Activated naive CD8-positive, alpha-beta T cell treated with anti-CD3 and anti-CD28 coated beads for 36 hours (primary cell): ENCODE results near the gene EDIL3. TPM values are rescaled to one million over a fixed set of nuclear protein-coding genes. Genes with fewer than 3 reads are reported as not detected.

Source experiments
- DNase-seq: peaks from one replicate; pipeline ENCODE4 v3.0.0; 2021
- H3K27ac Mint-ChIP-seq: one replicate; pipeline ENCODE4 v1.8.0; 2022; ENCODE audit warnings: mild to moderate bottlenecking, moderate library complexity, mixed read lengths
- H3K27me3 Mint-ChIP-seq: one replicate; pipeline ENCODE4 v1.8.0; 2022; ENCODE audit warnings: mild to moderate bottlenecking, mixed read lengths
- H3K36me3 Mint-ChIP-seq: one replicate; pipeline ENCODE4 v1.8.0; 2021; ENCODE audit warnings: mild to moderate bottlenecking, mixed read lengths
- H3K4me1 Mint-ChIP-seq: one replicate; pipeline ENCODE4 v1.8.0; 2021; ENCODE audit warnings: mixed read lengths
- H3K4me3 Mint-ChIP-seq: one replicate; pipeline ENCODE4 v1.8.0; 2022; ENCODE audit warnings: mild to moderate bottlenecking, moderate library complexity, mixed read lengths
- H3K9me3 Mint-ChIP-seq: one replicate; pipeline ENCODE4 v1.8.0; 2022; ENCODE audit warnings: mixed read lengths
- total RNA-seq, 2 experiments: library from RNA; stranded (reverse); gene quantifications; one replicate each; pipeline ENCODE4 v1.2.3, GENCODE V29; 2021

EDIL3 gene, protein sequence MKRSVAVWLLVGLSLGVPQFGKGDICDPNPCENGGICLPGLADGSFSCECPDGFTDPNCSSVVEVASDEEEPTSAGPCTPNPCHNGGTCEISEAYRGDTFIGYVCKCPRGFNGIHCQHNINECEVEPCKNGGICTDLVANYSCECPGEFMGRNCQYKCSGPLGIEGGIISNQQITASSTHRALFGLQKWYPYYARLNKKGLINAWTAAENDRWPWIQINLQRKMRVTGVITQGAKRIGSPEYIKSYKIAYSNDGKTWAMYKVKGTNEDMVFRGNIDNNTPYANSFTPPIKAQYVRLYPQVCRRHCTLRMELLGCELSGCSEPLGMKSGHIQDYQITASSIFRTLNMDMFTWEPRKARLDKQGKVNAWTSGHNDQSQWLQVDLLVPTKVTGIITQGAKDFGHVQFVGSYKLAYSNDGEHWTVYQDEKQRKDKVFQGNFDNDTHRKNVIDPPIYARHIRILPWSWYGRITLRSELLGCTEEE
- not detected for total RNA-seq

DNA sequence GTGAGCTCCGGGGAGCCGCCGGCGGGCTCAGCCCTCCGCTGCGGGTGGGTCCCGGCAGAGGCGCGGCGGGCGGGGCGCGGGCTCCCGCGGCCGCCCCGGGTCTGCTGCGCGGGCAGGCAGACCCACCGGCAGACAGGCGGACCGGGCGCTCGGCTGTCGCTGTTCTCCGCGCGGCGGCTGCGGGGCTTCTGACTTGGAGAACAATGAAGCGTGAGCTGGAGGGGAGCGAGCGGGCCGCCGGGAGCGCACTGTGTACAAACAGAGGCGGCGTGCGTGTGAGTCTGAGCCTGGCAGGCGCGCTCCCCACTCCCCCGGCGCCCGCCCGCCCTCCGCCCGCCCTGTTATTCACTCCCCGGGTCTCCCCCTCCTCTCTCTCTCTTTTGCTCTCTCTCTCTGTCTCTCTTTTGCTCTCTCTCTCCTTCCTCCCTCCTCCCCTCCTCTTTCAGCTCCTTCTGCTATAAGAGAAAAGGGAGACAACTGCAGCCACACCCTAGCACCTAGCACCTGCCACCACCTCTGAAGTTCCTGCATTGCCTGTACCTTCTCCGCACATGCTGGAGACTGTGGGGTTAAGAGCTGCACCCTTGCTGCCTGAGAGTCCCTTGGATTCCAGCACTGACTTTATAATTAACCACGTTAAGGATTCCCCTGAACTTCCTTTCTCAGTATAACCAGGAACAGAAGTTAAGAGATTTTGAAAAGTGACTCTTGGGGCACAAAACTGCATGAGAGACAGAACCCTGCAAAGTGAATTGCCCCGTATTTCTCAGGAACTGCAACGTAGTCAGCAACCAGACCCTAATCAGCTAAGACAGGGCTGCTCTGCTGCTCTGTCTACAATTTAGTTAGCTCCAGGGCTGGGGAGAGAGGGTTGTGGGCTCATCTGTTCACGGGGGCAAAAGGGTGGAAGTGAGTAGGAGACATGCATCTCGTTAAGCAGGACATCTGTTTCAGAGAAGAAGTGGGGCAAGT is at the start of gene EDIL3:
EDIL3 (minus strand) TSS at position 277 of the 972 bp plus-strand sequence. CDS start 506 bp downstream, outside the sequence.
- no peak within 1 kb of the TSS for H3K4me3 Mint-ChIP-seq
- peaks cover 2% of the 10 kb centered on the region for H3K36me3 Mint-ChIP-seq
- H3K27ac Mint-ChIP-seq, result no peak within 1 kb of the TSS
- peaks cover 56% of the 10 kb centered on the region for H3K27me3 Mint-ChIP-seq
- H3K9me3 Mint-ChIP-seq, result no peaks in the 10 kb centered on the region
- DNase-seq, result peak; percentile 2
- H3K4me1 Mint-ChIP-seq, result peaks cover 5% of the 10 kb centered on the region

DNA sequence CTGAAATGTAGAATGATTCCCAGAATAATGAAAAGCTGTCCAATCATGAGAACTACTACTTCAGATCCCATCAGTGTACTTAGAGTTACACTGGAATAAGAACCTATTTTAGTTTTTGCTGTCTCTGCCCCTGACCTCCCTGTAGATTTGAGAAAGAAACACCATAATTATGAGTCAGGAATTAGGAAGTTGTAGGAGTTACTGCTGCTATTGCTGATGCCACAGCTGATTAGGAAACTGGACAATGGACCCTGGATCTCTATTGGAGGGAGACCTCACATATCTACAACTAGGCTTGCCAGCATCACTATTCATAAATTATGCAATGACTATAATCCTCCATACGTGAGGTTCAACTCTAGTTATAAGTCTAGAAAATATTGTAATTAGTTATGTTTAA is 48.8 kb upstream of the EDIL3 start:
- no peaks in the 10 kb centered on the region for H3K27me3 Mint-ChIP-seq
- H3K9me3 Mint-ChIP-seq, result peaks cover 3% of the 10 kb centered on the region
- H3K27ac Mint-ChIP-seq, result no peak overlapping the region
- DNase-seq, result no peak
- H3K36me3 Mint-ChIP-seq, result no peaks in the 10 kb centered on the region
- no peaks in the 10 kb centered on the region for H3K4me1 Mint-ChIP-seq
- no peak overlapping the region for H3K4me3 Mint-ChIP-seq

DNA sequence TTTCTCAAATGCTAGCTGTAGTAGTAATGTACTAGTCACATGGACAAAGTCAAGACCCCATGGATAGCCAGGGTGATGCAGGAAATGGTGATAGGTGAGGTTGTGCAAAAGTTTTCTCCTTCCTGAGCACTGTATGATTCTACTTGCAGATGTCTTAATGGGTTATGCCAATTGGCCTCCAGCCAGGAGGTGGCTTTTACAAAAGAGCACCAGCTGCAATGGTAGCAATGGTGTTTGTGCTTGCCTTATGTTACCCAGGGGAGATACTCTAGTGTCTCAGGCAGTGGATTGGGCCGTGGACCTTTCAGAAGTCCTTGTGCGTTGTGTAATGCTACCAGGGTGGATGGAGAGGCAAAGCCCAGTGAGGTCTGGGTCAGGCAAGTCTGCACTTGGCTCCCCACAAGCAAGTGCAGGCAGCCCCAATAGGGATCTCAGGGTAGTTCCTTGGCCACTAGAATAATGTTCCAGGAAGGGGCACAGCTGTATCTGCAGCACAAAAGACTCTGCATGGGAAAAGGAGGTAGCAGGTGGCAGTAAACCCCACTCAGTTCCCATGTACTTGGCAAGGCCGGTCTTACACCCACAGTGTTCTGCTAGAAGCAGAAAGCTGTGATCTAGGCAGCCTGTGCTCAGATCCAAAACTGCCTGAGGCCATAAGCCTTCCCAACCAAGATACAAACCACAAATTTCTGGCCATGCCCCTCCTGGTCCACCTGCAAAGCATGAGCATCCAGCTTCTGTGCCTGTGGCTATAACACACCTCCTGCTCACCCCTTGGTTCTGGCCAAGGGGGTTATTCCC is 46.4 kb upstream of the EDIL3 start:
- Mint-ChIP-seq H3K36me3 (no peaks in the 10 kb centered on the region), H3K4me1 (no peaks in the 10 kb centered on the region), H3K27me3 (no peaks in the 10 kb centered on the region), H3K9me3 (peaks cover 3% of the 10 kb centered on the region), H3K4me3 (no peak overlapping the region), H3K27ac (no peak overlapping the region)
- no peak for DNase-seq

DNA sequence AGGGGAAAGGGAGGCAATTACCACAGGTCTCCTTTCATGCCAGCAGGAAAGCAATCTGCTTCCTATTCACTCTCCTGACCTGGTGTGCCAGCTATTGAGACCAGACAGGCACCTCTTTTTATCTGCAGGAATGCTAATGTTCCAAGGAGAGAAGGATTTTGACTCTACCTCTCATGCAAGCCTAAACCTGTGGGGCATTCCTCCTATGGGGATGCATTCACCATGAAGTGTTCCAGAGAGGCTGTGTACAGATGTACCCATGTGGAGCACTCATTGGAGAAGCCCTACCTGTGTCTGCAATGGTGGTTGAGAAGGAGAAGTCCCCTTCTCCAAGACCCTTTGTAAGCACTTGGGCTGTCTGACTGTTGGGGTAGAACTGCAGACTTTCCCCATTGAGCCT is 45.4 kb upstream of the EDIL3 start:
- no peaks in the 10 kb centered on the region for H3K27me3 Mint-ChIP-seq
- no peaks in the 10 kb centered on the region for H3K36me3 Mint-ChIP-seq
- no peaks in the 10 kb centered on the region for H3K4me1 Mint-ChIP-seq
- no peak for DNase-seq
- H3K9me3 Mint-ChIP-seq, result peaks cover 3% of the 10 kb centered on the region
- H3K4me3 Mint-ChIP-seq, result no peak overlapping the region
- H3K27ac Mint-ChIP-seq, result no peak overlapping the region

DNA sequence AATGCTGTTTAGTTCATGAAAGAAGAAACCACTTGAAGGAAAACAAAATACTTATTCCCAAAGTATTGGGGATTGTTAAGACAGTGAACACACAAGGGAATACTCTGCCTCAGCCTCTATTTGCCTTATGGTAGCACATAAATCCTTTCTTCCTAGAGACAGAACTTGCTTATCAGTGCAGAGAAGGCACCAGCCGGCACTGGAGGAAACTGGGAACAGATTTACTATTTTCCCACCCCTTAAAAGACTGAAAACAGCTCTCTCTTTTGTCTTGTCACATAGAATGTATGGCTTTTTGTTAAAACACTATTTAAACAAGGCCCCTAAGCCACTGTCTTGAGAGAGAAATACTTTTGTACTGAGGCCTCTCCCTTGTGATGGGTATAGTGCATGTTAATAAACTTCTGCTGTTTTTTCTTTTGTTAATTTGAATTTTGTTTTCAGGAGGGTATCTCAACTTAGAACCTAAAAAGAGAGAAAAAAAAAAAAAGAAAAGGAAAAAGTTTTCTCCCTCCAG is 40.7 kb upstream of the EDIL3 start:
- Mint-ChIP-seq H3K9me3 (peaks cover 1% of the 10 kb centered on the region), H3K27ac (no peak overlapping the region), H3K4me1 (no peaks in the 10 kb centered on the region), H3K4me3 (no peak overlapping the region), H3K36me3 (no peaks in the 10 kb centered on the region), H3K27me3 (no peaks in the 10 kb centered on the region)
- no peak for DNase-seq

DNA sequence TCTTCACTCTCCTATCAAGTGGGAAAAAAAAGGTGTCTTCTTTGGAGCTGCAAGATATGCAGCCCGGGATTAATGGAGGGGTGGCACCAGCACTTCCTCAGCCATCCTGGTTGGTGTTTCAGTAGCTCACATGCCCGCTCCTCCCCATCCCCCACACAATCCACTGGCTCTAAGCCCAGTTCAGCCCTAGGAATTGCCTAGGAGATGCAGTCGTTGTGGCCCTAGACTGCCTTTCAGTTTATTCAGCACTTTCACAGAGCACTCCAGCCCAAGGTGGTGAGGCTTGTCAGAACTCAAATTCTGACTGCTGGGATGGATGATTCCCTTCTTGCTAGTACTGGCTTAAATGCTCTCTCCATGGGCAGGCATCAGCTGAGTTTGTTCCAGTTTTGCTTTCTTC is 35.1 kb upstream of the EDIL3 start:
- no peaks in the 10 kb centered on the region for H3K36me3 Mint-ChIP-seq
- H3K27ac Mint-ChIP-seq, result no peak overlapping the region
- H3K4me1 Mint-ChIP-seq, result no peaks in the 10 kb centered on the region
- no peak for DNase-seq
- H3K27me3 Mint-ChIP-seq, result no peaks in the 10 kb centered on the region
- H3K4me3 Mint-ChIP-seq, result no peak overlapping the region
- peaks cover 4% of the 10 kb centered on the region for H3K9me3 Mint-ChIP-seq

DNA sequence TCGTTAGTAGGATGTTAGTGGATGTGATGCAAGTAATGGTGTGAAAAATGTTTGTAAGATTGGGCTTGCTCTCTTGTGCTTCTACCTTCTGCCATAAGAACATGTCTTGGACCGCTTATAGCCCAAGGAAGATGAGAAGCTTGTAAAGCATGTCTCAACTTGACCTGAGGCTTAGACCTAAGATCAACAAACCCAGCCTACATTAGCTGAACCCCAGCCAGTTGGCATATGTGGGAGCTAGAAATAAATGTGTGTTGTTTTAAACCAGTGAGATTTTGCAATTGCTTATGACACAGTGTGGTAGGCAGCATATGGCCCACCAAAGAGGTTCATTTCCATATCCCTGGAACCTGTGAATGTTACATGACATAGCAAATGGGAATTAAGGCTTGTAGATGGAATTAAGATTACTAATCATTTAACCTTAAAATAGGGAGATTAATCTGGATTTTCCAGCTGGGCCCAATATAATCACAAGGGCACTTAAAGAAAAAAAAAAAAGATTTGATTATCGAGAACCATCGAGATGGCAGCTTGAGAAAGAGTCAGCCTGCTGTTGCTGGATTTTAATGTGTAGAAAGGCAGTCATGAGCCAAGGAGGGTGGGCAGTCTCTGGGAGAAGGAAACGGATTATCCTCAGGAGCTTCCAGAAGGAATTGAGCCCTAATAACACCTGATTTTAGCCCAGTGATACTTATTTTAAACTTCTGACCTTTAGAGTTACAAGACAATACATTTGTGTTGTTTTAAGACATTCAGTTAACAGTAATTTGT is 27.3 kb upstream of the EDIL3 start:
- no peak overlapping the region for H3K27ac Mint-ChIP-seq
- H3K9me3 Mint-ChIP-seq, result peaks cover 3% of the 10 kb centered on the region
- no peaks in the 10 kb centered on the region for H3K36me3 Mint-ChIP-seq
- DNase-seq, result no peak
- H3K27me3 Mint-ChIP-seq, result no peaks in the 10 kb centered on the region
- no peaks in the 10 kb centered on the region for H3K4me1 Mint-ChIP-seq
- no peak overlapping the region for H3K4me3 Mint-ChIP-seq

DNA sequence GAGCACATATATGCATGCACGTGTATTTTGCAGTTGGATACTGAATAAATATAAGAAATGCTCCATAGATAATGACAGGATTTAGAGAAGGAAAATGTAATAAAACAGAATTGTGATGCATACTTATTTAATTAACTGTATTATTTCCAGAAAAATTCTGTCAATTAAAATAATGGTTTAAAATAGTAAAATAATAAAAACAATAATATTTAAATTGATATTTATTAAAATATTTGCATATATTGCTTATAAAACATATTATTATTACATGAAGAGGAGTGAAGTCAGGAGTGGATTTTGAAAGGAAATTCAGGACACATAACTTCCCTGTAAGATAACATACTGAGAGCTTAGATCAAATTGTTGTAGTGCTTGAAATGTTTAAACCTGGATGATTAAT is 21.4 kb upstream of the EDIL3 start:
- no peaks in the 10 kb centered on the region for H3K36me3 Mint-ChIP-seq
- H3K9me3 Mint-ChIP-seq, result no peaks in the 10 kb centered on the region
- H3K4me3 Mint-ChIP-seq, result no peak overlapping the region
- no peaks in the 10 kb centered on the region for H3K27me3 Mint-ChIP-seq
- no peak overlapping the region for H3K27ac Mint-ChIP-seq
- no peaks in the 10 kb centered on the region for H3K4me1 Mint-ChIP-seq
- no peak for DNase-seq

DNA sequence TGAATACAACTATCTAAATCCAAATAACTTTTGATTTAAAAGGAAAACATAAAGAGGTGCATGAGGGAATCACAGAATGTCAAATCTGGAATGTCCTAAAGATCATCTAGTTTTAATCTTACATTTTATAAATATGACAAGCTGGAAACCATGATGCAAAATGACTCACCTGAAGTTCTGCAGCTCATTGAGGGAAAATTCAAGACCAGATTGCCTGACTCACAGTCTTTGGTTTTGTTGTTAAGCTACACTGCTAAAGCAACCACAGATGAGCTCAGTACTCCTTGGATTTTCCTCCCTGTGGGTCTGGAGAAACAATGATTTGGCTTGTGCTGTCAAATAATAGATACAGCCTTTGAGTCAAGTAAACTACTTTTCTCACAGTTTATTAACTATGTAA is 19.1 kb upstream of the EDIL3 start:
- DNase-seq, result no peak
- Mint-ChIP-seq H3K27me3 (no peaks in the 10 kb centered on the region), H3K9me3 (no peaks in the 10 kb centered on the region), H3K4me3 (no peak overlapping the region), H3K36me3 (no peaks in the 10 kb centered on the region), H3K27ac (no peak overlapping the region), H3K4me1 (no peaks in the 10 kb centered on the region)

DNA sequence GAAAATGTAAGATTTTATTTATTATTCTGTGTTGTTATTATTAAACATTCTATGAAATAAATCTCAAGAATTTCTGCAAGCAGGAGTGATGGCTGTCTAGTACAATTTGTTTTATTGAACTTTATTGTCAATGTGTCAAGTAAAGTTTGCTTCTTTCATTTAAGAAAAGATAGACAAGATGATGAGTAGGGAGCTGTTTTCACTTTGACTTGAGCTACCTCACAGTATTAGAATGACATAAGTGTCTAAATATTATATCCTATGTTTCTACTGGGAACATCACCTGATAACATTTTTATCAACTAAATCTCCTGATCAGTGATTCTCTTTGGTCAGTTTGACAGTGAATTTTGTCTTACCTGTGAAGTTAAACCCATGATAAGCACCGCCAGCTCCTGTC is 12.7 kb upstream of the EDIL3 start:
- H3K4me1 Mint-ChIP-seq, result no peaks in the 10 kb centered on the region
- no peak overlapping the region for H3K4me3 Mint-ChIP-seq
- H3K27me3 Mint-ChIP-seq, result no peaks in the 10 kb centered on the region
- no peaks in the 10 kb centered on the region for H3K36me3 Mint-ChIP-seq
- no peak overlapping the region for H3K27ac Mint-ChIP-seq
- DNase-seq, result no peak
- no peaks in the 10 kb centered on the region for H3K9me3 Mint-ChIP-seq

DNA sequence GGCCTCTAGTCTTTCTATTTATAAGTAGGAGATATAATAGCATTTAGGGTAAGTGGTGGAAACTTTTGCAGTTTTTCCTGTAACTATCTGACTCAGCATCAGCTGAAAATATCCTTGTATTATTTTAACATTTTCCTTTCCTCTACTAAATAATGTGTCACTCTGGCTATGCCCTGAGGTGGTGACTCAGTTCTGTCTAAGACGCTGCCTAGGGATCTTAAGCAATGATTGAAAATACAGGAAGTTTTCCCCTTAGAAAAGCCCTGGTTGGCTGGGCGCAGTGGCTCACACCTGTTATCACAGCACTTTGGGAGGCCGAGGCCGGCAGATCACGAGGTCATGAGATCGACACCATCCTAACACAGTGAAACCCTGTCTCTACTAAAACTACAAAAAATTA is 9.3 kb upstream of the EDIL3 start:
- no peak for DNase-seq
- Mint-ChIP-seq H3K9me3 (no peaks in the 10 kb centered on the region), H3K4me3 (no peak overlapping the region), H3K36me3 (no peaks in the 10 kb centered on the region), H3K4me1 (no peaks in the 10 kb centered on the region), H3K27me3 (peaks cover 3% of the 10 kb centered on the region), H3K27ac (no peak overlapping the region)

DNA sequence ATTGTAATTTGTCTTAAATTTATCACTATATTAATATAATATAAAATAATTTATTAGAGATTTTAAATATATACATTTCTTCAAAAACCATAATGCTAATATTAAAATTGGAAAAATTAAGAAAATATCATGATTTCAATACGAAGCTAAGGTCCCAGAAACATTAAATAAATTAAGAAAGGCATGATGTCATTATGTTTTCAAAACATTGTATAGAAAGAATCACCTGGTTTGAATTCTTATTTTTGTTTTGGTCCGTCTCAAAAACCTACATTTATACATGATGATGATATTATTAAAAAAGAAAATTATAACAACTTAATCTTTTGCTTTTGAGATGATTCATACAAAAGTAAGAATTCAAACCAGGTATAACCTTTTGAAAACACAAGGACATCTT is 8.2 kb upstream of the EDIL3 start:
- Mint-ChIP-seq H3K4me3 (no peak overlapping the region), H3K36me3 (no peaks in the 10 kb centered on the region), H3K27me3 (peaks cover 3% of the 10 kb centered on the region), H3K9me3 (no peaks in the 10 kb centered on the region), H3K27ac (no peak overlapping the region), H3K4me1 (no peaks in the 10 kb centered on the region)
- no peak for DNase-seq

DNA sequence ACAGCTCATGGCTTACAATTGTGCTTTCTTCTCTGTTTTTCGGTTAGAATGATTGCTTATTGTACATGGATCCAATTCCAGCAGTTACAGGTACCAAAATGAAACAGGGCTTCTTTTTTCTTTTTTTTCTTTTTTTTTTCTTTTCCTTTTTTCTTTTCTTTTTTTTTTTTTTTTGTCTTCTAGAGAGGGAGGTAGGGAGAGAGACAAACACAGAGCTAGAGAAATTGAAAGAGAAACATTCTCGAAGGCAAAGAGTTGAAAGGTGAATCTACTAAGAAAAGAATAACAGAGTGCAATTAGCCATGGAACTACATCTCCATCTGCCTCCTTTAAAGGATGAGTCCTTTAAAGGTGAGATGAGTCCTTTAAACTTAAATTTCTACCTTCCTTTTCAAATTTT is 1.0 kb upstream of the EDIL3 start:
- no peak overlapping the region for H3K27ac Mint-ChIP-seq

More for the DNA sequence above, 1.0 kb upstream of the EDIL3 start:
- H3K4me3 Mint-ChIP-seq, result no peak overlapping the region
- H3K36me3 Mint-ChIP-seq, result peaks cover 2% of the 10 kb centered on the region
- no peak for DNase-seq
- H3K4me1 Mint-ChIP-seq, result peaks cover 5% of the 10 kb centered on the region
- no peaks in the 10 kb centered on the region for H3K9me3 Mint-ChIP-seq
- peaks cover 56% of the 10 kb centered on the region for H3K27me3 Mint-ChIP-seq
